CD4-positive, alpha-beta T cell treated with Interleukin-4 for 4 hours (primary cell): ENCODE results near the gene BDH1.

ENCODE experiments used
- DNase-seq: peaks from one replicate; pipeline ENCODE4 v3.0.0-alpha.2; 2020

Gene BDH1

GRCh38 chr3:197504641-197505121 is 51.1 kb downstream of the BDH1 start:
- DNase-seq: no peak

DNA sequence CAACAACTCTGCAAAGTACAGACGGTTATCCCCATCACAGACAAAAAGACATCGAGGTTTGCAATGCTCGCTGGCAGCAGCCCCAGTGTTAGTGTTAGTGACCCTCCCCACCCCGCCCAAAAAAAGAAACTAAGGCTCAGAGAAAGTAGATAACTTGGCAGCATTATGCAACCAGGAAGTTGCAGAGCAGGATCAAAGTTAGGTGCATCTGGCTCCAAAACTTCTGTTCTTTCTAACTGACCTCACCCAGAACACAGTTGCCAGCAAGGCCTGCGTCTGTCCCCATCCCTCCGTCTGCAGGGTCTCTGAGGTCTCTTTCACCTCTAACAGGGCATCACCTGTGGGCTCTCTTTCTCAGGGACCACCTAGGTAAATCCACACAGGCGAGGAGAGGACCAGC is 51.5 kb downstream of the BDH1 start:
- no peak for DNase-seq

DNA sequence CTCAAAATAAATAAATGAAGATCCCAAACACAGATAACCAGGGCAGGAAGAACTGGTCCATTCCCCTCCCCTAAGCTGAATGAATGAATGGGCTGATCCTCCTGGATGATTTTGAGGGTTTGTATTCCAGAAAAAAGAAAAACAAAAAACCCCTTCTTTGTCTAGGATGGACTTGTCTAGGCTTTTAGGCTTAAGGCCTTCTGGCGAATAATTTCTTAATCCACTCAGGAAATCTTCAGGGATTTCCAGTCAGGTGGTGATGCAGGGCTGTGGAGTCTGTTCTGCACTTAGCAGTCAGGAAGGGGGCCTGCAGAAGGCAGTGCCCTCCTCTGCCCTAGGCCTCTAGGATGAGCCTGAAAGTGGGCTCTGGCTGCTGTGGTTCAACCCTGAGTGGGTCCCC is 52.1 kb downstream of the BDH1 start:
- DNase-seq: no peak

- DNase-seq: no peak
Measured at GRCh38 chr3:197501879-197502620, 53.7 kb downstream of the BDH1 start.

- DNase-seq: no peak
Measured at GRCh38 chr3:197501496-197501878, 54.3 kb downstream of the BDH1 start.

DNA sequence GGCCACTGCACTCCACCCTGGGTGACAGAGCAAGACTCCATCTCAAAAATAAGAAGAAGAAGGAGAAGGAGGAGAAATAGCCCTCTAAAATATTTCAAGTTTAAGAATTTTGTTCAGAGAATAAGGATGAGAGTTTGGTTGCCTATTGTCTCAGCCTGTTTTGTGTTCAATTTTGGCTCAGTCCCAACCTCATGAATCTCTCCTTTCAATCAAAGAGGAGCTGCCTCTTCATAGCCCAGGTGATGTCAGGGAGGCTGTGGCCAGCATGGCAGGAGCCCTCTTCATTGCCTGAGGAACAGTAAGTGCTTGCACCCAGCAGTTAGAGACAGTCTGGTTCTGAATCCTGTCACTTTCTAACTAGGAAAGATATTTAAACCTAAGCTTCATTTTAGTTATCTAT is 55.0 kb downstream of the BDH1 start:
- no peak for DNase-seq

GRCh38 chr3:197499427-197499826 is 56.3 kb downstream of the BDH1 start:
- DNase-seq: no peak

- DNase-seq: no peak
Measured at GRCh38 chr3:197498499-197499241, 57.1 kb downstream of the BDH1 start.

GRCh38 chr3:197496746-197497125 is 59.0 kb downstream of the BDH1 start:
- no peak for DNase-seq

GRCh38 chr3:197495999-197496745 is 59.6 kb downstream of the BDH1 start:
- no peak for DNase-seq

GRCh38 chr3:197495499-197495898 is 60.3 kb downstream of the BDH1 start:
- DNase-seq: no peak

- no peak for DNase-seq
Measured at GRCh38 chr3:197495059-197495455, 60.7 kb downstream of the BDH1 start.

DNA sequence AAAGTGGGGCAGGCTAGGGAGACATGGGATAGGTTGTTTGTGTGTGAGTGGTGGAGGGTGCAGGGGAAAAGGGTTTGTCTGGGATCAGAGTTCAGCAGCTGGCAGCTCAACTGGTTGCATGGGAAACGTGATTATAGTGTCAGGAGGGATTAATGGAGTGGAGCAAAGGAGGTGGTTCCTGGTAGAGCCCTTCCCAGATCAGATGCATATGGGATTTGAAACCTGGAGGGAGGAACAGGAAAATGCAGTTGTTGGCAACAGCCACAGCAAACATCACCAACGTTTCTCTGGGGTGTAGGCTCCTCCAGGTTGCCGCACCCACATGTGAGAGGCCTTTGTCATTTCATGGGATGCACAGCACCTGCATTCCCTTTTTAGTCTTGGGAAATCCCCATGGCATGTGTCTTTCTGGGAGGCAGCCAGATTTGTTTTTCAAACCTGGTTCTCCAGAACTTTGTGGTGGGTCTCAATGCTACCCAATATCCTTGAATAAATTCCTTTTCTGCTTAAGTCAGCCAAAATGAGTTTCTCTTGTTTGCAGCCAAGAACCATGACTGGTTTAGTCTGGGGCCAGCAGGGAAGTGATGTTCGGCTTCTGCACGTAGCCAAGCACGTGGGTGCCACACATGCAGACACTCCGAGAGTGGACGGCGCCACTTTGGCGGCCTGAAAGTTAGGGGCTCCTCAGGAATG is 61.3 kb downstream of the BDH1 start:
- DNase-seq: no peak

GRCh38 chr3:197493049-197493448 is 62.7 kb downstream of the BDH1 start:
- no peak for DNase-seq

DNA sequence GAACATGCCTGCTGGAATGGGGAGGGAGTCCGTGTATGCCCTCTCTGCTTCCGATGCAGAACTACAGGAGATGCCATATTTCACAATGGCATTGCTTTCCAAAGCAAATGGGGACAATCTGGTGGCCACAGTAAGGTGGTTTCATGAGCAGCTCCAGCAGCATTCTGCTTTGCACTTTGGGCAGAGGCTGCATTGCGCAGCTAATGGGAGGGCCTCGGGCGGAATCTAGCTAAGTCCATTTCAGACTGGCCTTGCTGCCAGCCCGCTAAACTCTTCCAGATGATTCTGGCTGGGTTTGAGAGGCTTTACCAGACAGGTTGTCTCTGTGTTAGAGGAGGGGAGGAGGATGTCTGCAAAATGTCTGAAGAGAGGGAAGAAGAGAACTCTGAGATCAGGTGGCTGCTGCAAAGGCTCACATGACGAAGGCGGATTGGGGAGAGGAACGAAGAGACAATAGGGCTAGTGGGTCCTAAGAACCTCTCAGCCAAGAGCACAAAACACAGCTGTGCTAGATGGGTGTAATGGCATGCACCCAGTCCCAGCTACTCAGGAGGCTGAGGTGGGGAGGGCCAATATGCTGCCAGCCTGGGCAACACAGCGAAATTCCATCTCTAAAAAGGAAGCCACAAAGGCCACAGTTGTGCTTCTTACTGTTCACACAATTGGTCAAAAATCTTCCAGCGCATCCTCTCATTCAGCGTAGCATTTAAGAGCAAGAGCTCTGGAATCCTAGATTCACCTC is 63.7 kb downstream of the BDH1 start:
- no peak for DNase-seq

- no peak for DNase-seq
Measured at GRCh38 chr3:197491478-197491877, 64.3 kb downstream of the BDH1 start.

DNA sequence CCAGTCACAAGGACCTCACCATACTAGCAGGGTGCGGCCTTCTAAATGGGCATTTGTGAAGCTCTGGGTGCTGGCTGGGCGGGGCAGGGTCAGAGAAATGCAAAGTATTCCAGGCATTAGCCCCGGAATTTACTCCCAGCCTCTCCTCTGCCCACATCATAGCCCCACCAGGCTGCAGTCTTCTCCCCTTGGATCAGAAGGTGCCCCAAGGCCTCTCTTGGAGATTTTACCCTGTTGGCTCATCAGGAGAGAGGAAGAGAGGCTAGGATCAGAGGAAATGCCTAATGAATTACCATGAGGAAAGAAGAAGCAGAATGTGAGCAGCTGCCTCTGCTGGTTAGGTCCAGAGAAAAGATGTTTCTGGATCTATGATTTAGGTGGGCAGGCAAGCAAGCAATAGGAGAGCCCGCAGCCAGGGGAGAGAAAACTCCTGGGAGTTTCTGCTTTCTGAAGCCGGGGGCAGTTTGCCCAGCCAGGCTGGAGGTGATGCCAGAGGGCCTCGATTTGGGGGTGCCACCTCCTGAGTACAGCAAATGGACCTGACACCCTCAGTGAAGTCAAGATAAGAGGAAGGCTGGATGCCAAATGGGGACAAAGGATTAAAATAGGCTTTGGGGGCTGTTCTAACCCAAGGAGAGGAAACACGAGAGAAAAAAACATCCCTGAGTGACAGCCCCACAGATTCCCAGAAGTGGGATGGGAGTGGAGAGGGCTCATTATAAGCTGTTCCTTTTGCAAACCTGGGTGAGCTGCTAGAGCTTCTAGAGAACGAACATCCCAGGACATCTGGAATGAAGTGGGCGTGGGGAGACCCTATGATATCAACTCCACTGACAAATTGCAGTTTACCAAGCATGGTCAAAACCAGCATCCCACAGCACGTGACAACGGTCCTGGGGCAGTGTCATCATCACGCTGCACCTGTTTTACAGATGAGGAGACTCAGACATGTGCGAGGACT is 65.4 kb downstream of the BDH1 start:
- DNase-seq: no peak

DNA sequence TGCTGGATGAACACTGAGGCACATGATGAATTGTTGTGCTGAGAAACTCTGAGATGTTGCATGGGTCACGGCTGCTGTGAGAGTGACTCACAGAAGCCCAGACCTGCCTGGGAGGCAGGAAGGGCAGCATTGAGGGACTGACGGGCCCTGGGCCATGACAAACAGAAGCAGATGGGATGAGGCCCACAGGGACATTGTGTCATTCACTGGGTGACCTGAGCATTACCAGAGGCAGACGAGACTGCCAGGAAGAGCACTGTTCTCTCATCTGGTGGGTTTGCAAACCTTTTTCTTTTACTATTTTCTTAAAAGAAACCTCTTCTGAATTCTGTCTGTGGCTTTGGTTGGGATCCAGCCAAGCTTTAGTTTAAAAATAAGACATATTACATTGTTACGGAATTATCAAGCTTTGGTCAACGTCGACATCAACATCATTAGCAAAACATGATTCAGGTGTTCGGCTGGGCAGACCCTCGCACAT is 67.8 kb downstream of the BDH1 start:
- DNase-seq: no peak

DNA sequence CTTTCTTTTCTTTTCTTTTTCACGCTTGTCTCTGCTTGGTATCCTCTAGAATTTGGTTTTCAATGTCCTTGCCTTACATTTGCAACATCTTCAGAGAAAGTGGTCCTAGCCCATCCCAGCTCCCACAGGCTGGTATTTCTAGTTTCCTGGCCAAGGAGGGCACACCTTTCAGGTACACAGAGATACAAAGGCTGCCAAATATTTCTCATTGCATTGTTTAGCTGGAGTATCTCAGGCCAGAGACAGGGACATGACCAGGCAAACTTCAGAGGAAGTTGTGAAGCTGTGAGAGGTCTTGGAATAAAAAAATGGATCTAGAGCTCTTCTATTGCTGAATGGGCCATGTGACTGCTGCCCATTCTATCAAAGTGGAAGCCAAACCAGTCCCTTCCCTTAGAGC is 68.9 kb downstream of the BDH1 start:
- no peak for DNase-seq

- no peak for DNase-seq
Measured at GRCh38 chr3:197485143-197485542, 70.6 kb downstream of the BDH1 start.
